NCI-H146 treated with DMSO at 0.1 percent for 48 hours (cell line): Measurements from ENCODE around the gene TAAR9.
"Not testable (repeated sequence)": the region's sequence is repeated elsewhere in the genome, so short reads cannot be mapped to it uniquely, and the experiment has no call there.

Source experiments
- DNase-seq: peaks from one replicate; lab custom pipeline; 2025; ENCODE audit not compliant: unreplicated experiment; lab: John Stamatoyannopoulos, UW

Gene TAAR9

DNA sequence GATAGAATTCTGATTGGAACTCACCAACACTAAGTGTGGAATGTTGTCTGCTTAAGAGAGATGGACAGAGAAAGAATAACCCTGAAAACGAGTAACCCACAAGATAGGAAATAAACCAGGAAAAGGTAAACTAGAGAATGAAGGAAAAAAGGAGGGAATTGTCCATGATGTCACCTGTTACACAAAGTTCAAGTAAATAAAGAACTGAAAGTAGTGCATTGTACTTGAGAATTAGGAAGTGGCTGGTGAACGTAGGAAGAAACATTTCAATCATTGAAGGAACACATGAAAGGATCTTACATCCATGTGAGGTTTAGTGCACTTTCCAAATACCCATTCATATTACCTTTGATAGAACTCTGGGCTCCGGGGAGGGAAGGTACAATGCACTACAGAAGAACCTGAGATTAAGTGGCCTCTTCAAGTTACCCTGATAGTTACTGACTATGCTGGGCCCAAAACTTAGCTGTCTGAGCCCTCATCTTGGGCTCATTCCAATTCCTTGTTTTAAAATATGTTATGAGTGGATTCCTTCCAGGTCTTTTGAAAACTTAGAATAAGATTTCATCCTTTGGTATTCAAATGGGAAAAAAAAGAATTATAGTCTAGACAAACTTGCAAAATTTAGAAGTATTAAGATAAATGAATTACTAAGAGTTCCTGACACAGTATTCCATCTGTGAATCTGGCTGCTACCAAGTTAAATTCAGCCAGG is 24.1 kb upstream of the TAAR9 start:
- no peak for DNase-seq

DNA sequence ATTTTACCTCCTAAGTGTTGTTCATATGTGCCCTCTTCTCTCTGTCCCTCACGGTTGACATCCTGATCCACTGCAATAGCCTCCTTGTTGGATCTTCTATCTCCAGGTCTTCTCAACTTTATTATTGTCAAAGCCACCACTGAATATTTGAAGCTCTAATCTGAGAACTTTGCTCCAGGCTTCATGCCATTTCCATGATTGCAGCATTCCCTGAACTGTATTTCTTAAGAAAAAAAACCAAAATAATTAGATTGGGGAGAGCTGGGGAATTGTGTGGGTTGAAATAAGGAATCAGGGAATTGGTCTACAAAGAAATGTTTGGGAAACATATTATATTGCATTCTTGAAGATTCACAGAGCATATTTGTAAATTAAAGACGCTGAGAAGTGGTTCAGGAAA is 22.7 kb upstream of the TAAR9 start:
- DNase-seq: no peak

GRCh38 chr6:132520953-132521352 is 17.1 kb upstream of the TAAR9 start:
- DNase-seq: no peak

DNA sequence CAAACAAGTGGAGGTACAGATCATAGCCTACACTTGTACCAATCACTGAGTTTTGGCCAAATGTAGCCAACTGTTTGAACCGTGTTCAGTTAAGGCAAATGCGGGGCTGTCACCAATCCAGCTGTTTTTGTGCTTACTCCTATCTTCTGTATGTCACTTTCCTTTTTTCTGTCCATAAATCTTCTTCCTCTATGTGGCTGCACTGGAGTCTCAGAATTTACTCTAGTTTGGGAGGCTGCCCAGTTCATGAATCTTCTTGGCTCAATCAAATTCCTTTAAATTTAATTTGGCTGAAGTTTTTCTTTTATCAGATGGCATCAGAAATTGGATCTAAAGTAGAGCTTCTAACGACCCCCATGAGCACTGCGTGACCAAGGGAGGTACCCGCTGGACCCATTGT is 13.4 kb upstream of the TAAR9 start:
- DNase-seq: no peak

DNA sequence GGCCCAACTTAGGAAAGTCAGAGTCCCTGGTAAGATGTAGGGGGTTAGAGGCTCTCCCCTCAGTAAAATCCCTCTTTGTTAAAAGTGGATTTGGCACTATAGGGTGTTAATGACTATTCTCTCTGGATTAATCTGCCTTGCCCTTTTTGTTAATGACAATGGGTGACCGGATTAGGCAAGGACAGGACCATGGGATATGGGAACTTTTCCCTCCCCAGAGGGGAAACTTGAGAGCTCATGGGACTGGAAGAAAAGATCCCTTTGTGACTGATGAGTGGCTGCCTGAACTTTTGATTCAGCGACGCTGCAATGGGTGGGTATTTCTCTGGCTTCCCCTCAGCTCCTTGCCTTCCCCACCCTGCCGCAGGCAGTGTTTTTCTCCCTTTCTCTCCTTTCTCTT is 12.2 kb upstream of the TAAR9 start:
- DNase-seq: no peak

- DNase-seq: no peak
These were observed 11.6 kb upstream of the TAAR9 start for GRCh38 chr6:132526461-132526860.

DNA sequence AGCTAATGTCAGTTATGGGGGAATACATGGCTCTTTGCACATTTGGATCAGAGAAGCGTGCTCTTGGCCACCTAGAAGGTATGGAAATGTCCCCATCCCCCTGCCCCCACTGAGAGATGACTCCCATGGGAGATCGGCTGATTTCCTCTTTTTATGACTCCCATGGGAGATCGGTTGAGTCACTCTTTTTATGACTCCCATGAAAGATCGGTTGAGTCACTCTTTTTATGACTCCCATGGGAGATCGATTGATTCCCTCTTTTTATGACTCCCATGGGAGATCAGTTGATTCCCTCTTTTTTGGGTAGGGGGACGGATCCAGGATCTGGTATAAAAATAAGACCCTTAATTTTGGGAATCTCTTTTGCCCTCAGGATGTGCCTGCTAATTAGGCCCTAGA is 10.3 kb upstream of the TAAR9 start:
- no peak for DNase-seq

DNA sequence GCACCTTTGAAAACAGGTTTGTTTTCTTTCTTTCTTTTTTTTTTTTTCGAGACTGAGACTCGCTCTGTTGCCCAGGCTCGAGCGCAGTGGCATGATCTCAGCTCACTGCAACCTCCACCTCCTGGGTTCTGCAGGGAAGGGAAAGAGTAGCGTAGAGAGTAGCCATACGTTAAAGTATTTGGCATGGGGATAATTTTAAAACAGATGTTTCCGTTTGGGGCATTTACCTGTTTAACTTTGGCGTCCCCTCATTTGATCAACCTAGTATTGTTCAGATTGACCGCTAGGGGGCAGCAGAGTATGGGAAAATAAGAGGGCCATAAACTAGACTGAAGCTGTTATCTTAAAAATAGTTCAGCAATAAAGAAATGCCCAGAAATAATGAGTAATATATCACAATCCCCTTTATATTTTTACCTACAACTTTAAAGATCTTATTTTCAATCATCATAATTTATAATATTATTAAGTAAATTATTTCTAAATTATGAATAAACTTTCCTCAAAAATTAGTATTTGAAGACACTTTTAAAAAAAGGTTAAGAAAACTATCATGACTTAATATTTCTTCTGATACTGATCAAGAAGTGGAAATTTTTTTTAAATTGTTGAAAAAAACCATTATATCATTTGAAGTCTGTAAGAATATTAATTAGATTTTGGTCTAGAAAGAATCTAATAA is 7.6 kb upstream of the TAAR9 start:
- peak; percentile 80 for DNase-seq

- not testable (repeated sequence) for DNase-seq
These were observed 3.5 kb upstream of the TAAR9 start for GRCh38 chr6:132534546-132534945.

DNA sequence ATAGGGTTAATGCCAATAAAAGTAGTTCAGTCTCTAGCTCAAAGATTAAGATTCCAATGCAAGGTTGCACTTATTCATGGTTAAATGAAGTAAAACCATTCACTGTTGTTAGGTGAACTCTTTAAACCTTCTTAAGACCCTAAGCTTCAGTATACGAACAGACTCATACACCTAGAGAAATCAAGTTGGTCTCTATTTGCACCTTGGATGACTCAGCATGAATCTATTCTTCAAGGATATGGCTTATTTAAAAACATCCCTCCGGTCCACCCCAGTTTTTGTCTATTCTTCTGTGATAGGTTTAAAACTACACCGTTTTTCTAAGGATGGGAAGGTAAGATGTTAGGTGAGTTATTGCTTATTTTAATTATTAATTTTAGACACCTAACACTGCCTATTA is 932 bp upstream of the TAAR9 start:
- no peak for DNase-seq

- no peak for DNase-seq
These were observed 6.7 kb downstream of the TAAR9 start for GRCh38 chr6:132544826-132545225.

GRCh38 chr6:132548746-132549463 is 10.8 kb downstream of the TAAR9 start:
- no peak for DNase-seq

- no peak for DNase-seq
These were observed 13.1 kb downstream of the TAAR9 start for GRCh38 chr6:132551214-132551613.

- DNase-seq: no peak
These were observed 14.3 kb downstream of the TAAR9 start, which contains the start of gene TAAR8 for GRCh38 chr6:132552372-132552771. TAAR8 (plus strand) TSS chr6:132552672; CDS start chr6:132552693, 21 bp downstream.

DNA sequence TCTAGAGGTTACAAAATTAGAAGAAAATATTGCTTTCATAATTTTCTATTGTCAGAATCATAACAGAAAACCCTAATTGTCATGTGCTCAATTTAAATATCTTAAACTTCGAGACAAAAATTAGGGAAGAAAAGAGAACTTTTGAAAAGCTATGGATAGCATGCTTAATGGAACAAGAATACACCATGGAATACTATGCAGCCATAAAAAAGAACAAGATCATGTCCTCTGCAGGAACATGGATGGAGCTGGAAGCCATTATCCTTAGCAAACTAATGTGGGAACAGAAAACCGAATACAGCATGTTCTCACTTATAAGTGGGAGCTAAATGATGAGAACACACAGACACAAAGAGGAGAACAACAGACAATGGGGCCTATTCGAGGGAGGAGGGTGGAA is 22.0 kb downstream of the TAAR9 start:
- DNase-seq: not testable (repeated sequence)

DNA sequence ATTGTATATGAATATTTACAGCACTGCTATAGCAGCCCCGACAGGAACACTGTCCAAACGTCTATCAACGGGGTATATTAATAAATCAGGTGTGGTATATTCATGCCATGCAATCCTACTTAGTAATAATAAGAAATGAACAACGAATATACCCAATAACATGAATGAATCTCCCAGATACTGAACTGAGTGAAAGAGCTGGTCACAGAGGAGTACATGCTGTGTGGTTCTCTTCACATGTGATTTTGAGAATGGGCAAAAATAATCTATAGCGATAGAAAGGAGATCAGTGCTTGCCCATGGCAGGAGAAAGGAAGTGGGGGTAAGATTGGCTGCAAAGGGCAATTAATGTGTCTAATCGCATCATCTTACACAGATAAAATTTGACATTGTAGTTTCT is 28.3 kb downstream of the TAAR9 start:
- DNase-seq: no peak

GRCh38 chr6:132567566-132567965 is 29.5 kb downstream of the TAAR9 start:
- DNase-seq: no peak

- DNase-seq: no peak
These were observed 30.5 kb downstream of the TAAR9 start for GRCh38 chr6:132568611-132569010.

DNA sequence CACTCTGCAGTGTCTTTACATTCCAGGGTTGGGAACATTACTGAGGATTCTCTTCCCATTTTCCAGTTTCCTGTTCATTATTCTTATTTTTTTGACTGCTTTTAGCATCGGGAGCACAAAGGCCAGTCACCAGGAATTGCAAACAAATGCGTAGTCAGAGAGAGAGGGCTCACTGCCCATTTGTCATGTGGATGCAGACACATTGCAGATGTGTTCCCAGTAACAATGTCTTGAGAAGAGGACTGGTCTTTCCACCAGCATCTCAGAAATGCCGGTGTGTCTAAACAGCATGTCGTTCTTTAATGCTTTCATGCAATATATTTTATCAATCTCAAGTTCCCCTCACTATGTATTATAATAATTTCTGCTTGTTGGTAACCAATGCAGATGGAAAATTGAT is 31.1 kb downstream of the TAAR9 start:
- no peak for DNase-seq

DNA sequence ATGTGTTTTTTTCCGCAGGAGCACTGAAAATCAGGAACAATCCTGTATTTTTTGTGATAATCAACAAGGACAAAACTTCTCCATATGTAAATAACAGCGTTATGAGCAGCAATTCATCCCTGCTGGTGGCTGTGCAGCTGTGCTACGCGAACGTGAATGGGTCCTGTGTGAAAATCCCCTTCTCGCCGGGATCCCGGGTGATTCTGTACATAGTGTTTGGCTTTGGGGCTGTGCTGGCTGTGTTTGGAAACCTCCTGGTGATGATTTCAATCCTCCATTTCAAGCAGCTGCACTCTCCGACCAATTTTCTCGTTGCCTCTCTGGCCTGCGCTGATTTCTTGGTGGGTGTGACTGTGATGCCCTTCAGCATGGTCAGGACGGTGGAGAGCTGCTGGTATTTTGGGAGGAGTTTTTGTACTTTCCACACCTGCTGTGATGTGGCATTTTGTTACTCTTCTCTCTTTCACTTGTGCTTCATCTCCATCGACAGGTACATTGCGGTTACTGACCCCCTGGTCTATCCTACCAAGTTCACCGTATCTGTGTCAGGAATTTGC is 32.2 kb downstream of the TAAR9 start, which contains the start of gene TAAR6:
TSS of gene TAAR6 (plus strand) at position 102 of the 557 bp plus-strand sequence. CDS start at position 102, 0 bp downstream.
- peak; percentile 33 for DNase-seq

DNA sequence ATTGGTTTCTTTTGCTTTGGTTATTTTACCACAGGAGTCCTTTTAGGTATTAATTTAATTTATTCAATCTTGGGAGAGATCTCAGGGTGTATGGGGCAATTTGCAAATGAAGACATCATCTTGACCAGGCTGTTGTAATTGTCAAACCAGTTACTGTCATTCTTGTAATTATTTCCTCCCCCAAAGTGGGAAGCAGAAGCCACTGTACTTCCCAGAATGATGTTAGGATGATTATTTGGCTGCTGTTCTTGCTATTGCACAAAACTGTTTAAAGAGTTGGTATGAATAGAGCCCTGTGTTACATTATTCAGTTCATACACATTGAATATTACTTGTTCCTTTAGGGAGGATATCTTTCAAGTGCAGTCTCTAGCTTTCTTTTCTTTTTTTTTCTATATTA is 33.7 kb downstream of the TAAR9 start:
- DNase-seq: no peak

DNA sequence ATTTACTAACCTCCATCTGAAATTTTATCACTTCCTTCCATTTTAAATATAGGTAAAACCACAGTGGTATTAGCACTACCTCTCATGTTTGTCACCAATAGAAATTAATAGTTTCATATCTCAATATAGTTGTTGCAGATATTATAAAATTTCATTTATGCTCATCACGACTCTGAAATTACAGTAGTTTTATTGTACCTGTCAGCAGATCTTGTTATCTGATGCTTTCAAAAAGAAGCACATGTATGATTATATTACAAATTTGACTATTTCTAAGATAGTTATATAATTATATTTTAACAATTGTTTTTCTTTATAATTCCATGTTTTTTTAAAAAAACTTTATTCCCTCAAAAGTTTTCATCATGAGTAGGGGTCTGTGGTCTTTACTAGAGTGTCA is 46.6 kb downstream of the TAAR9 start:
- no peak for DNase-seq
